Cardiac muscle cell (in vitro differentiated cells and primary cell): Measurements from ENCODE around the gene DUSP11. TPM values are rescaled to one million over a fixed set of nuclear protein-coding genes. Genes with fewer than 3 reads are reported as not detected.
"Not testable (repeated sequence)": the region's sequence is repeated elsewhere in the genome, so short reads cannot be mapped to it uniquely, and the experiment has no call there.

Source experiments
- DNase-seq, 2 donors: peaks; one replicate each; pipeline versions ENCODE4 v3.0.0 to v3.0.0-alpha.2; 2010 to 2017; ENCODE audit warnings: low read depth in 1 of 2, low spot score in 1 of 2
- H3K27ac ChIP-seq: fragments of 200-600 bp; sonication (generic); 2 replicates; pipeline ENCODE4 v1.5.1; 2016
- H3K27me3 ChIP-seq: fragments of 200-600 bp; sonication (generic); 2 replicates; pipeline ENCODE4 v1.6.0; 2016; ENCODE audit warnings: control low read depth
- H3K36me3 ChIP-seq: fragments of 200-600 bp; sonication (generic); 2 replicates; pipeline ENCODE4 v1.5.1; 2016; ENCODE audit warnings: control low read depth
- H3K4me1 ChIP-seq: fragments of 200-600 bp; sonication (generic); 2 replicates; pipeline ENCODE4 v1.8.1; 2017; ENCODE audit warnings: low read depth, mild to moderate bottlenecking, mixed run types
- H3K4me3 ChIP-seq: fragments of 200-600 bp; sonication (generic); 2 replicates; pipeline ENCODE4 v1.5.1; 2016; ENCODE audit warnings: mild to moderate bottlenecking
- H3K9me3 ChIP-seq: fragments of 200-600 bp; sonication (generic); 2 replicates; pipeline ENCODE4 v1.5.1; 2017; ENCODE audit warnings: low read depth, mild to moderate bottlenecking, control low read depth
- CTCF ChIP-seq: IDR thresholded peaks from 2 replicates; pipeline ENCODE4 v1.5.1; 2012; ENCODE audit warnings: low read depth, mild to moderate bottlenecking, low read length
- polyA plus RNA-seq: library from polyadenylated mRNA; unstranded; fragments of >200 nt; fragmentation: Nextera tagmentation; extraction: Ambion mirVana; gene quantifications from 2 replicates; pipeline ENCODE4 v1.2.1, GENCODE V29; 2016
- total RNA-seq: library from RNA; depleted of rRNA; stranded (reverse); fragments of >200 nt; gene quantifications from 2 replicates; pipeline ENCODE4 v1.2.3, GENCODE V29; 2016

Gene DUSP11
- total and polyA plus RNA-seq, 2 experiments from 2014 or later: 16.9 to 22.2 TPM

- no peak for TF ChIP-seq CTCF
- peak within 1 kb of the TSS; percentile 46 for H3K27ac ChIP-seq
Measured at GRCh38 chr2:73736855-73737779, 42.8 kb downstream of the DUSP11 start, which contains the start of gene TPRKB. Gene TPRKB (minus strand): TSS chr2:73737345. CDS start chr2:73734569, 2,776 bp downstream.

GRCh38 chr2:73736378-73736777 is 43.5 kb downstream of the DUSP11 start:
- Histone ChIP-seq H3K9me3 (no peaks in the 10 kb centered on the region), H3K36me3 (peaks cover 14% of the 10 kb centered on the region), H3K27ac (peak overlapping the region; percentile 46), H3K27me3 (no peaks in the 10 kb centered on the region), H3K4me3 (peak overlapping the region; percentile 78), H3K4me1 (peaks cover 8% of the 10 kb centered on the region)
- DNase-seq: no peak
- no peak for TF ChIP-seq CTCF

More at GRCh38 chr2:73736855-73737779, 42.8 kb downstream of the DUSP11 start, which contains the start of gene TPRKB:
- Histone ChIP-seq H3K27me3 (no peaks in the 10 kb centered on the region), H3K36me3 (peaks cover 7% of the 10 kb centered on the region), H3K9me3 (no peaks in the 10 kb centered on the region), H3K4me3 (peak within 1 kb of the TSS; percentile 78), H3K4me1 (peaks cover 8% of the 10 kb centered on the region)
- DNase-seq: peak; percentile 95 to 99

GRCh38 chr2:73730810-73731209 is 49.1 kb downstream of the DUSP11 start:
- H3K27me3 ChIP-seq: no peaks in the 10 kb centered on the region
- H3K4me3 ChIP-seq: no peak overlapping the region
- H3K4me1 ChIP-seq: peaks cover 3% of the 10 kb centered on the region
- H3K36me3 ChIP-seq: peaks cover 24% of the 10 kb centered on the region
- no peak overlapping the region for H3K27ac ChIP-seq
- H3K9me3 ChIP-seq: no peaks in the 10 kb centered on the region
- no peak for TF ChIP-seq CTCF
- DNase-seq: no peak

GRCh38 chr2:73728711-73729110 is 51.2 kb downstream of the DUSP11 start:
- peaks cover 21% of the 10 kb centered on the region for H3K36me3 ChIP-seq
- H3K4me3 ChIP-seq: no peak overlapping the region
- no peak for DNase-seq
- no peak overlapping the region for H3K27ac ChIP-seq
- no peaks in the 10 kb centered on the region for H3K4me1 ChIP-seq
- no peaks in the 10 kb centered on the region for H3K9me3 ChIP-seq
- H3K27me3 ChIP-seq: no peaks in the 10 kb centered on the region
- TF ChIP-seq CTCF: no peak

GRCh38 chr2:73728043-73728442 is 51.9 kb downstream of the DUSP11 start:
- H3K27me3 ChIP-seq: no peaks in the 10 kb centered on the region
- TF ChIP-seq CTCF: no peak
- no peak overlapping the region for H3K27ac ChIP-seq
- H3K36me3 ChIP-seq: peaks cover 21% of the 10 kb centered on the region
- H3K4me1 ChIP-seq: no peaks in the 10 kb centered on the region
- no peaks in the 10 kb centered on the region for H3K9me3 ChIP-seq
- H3K4me3 ChIP-seq: no peak overlapping the region
- no peak for DNase-seq

- peaks cover 13% of the 10 kb centered on the region for H3K36me3 ChIP-seq
- H3K4me1 ChIP-seq, H3K4me3 ChIP-seq, H3K9me3 ChIP-seq, DNase-seq, H3K27ac ChIP-seq, H3K27me3 ChIP-seq: not testable (repeated sequence)
Measured at GRCh38 chr2:73726657-73727056, 53.2 kb downstream of the DUSP11 start.
